ENCODE data around the gene SZT2. TPM values are rescaled to one million over a fixed set of nuclear protein-coding genes. Genes with fewer than 3 reads are reported as not detected.

Gene SZT2
- total and polyA plus RNA-seq, 7 donors: 5.9 to 24.7 (median 17.9) TPM

GRCh38 chr1:43439781-43440180, 50.1 kb downstream of the SZT2 start:
- no peak for TF ChIP-seq CTCF (IDR thresholded peaks at IDR 0.05)
- 91 to 93% (median 92%) methylated on average over 7 of the region's 7 CpGs for WGBS, 3 donors
- H3K27me3 ChIP-seq (ENCODE audit: insufficient read depth in 3 of 3, low read length in 2 of 3): no peaks in the 10 kb centered on the region
- peaks cover 10 to 88% of the 10 kb centered on the region in 2 donors for H3K36me3 ChIP-seq (ENCODE audit: insufficient read depth in 1 of 2, low read depth in 1 of 2)
- no peak overlapping the region for H3K27ac ChIP-seq
- ATAC-seq (no peak), DNase-seq (no peak)
- intact Hi-C loops (cut with DNase I): no loop called here
- no peak overlapping the region for H3K4me3 ChIP-seq
- H3K4me1 ChIP-seq: no peaks in the 10 kb centered on the region
- H3K9me3 ChIP-seq: no peaks in the 10 kb centered on the region

GRCh38 chr1:43440358-43440757, 50.7 kb downstream of the SZT2 start:
- WGBS, 3 donors: 87 to 91% (median 88%) methylated on average over 7 of the region's 7 CpGs
- TF ChIP-seq CTCF (IDR thresholded peaks at IDR 0.05): no peak
- DNase-seq (no peak), ATAC-seq (no peak)
- Histone ChIP-seq H3K27ac (no peak overlapping the region), H3K27me3 (ENCODE audit: insufficient read depth in 3 of 3, low read length in 2 of 3) (no peaks in the 10 kb centered on the region), H3K36me3 (ENCODE audit: insufficient read depth in 1 of 2, low read depth in 1 of 2) (peaks cover 10 to 90% of the 10 kb centered on the region in 2 donors), H3K9me3 (no peaks in the 10 kb centered on the region), H3K4me3 (no peak overlapping the region), H3K4me1 (no peaks in the 10 kb centered on the region)
- intact Hi-C loops (cut with DNase I): no loop called here

- peaks cover 10 to 98% of the 10 kb centered on the region in 2 donors for H3K36me3 ChIP-seq (ENCODE audit: insufficient read depth in 1 of 2, low read depth in 1 of 2)
- no peak overlapping the region for H3K27ac ChIP-seq
- intact Hi-C loops (cut with DNase I): no loop called here
- H3K4me1 ChIP-seq: no peaks in the 10 kb centered on the region
- TF ChIP-seq CTCF (IDR thresholded peaks at IDR 0.05): no peak
- DNase-seq (no peak), ATAC-seq (no peak)
- H3K4me3 ChIP-seq: no peak overlapping the region
- 94 to 98% (median 95%) methylated on average over 15 of the region's 15 CpGs for WGBS, 3 donors
- H3K27me3 ChIP-seq (ENCODE audit: insufficient read depth in 3 of 3, low read length in 2 of 3): no peaks in the 10 kb centered on the region
- no peaks in the 10 kb centered on the region for H3K9me3 ChIP-seq
These were observed 51.6 kb downstream of the SZT2 start for GRCh38 chr1:43441166-43441893.

- H3K36me3 ChIP-seq (ENCODE audit: insufficient read depth in 1 of 2, low read depth in 1 of 2): peaks cover 13 to 100% of the 10 kb centered on the region in 2 donors
- DNase-seq: peak in 1 of 2 donors; percentile 35
These were observed 52.4 kb downstream of the SZT2 start for GRCh38 chr1:43441894-43442637.

More at GRCh38 chr1:43441894-43442637, 52.4 kb downstream of the SZT2 start:
- 89 to 93% (median 92%) methylated on average over 18 of the region's 18 CpGs for WGBS, 3 donors
- Histone ChIP-seq H3K4me1 (no peaks in the 10 kb centered on the region), H3K27me3 (ENCODE audit: insufficient read depth in 3 of 3, low read length in 2 of 3) (no peaks in the 10 kb centered on the region), H3K9me3 (no peaks in the 10 kb centered on the region), H3K27ac (no peak overlapping the region), H3K4me3 (no peak overlapping the region)
- ATAC-seq: peak in 1 of 4 donors; percentile 11
- intact Hi-C loops (cut with DNase I): no loop called here
- TF ChIP-seq CTCF (IDR thresholded peaks at IDR 0.05): no peak
